GM18951 (cell line): ENCODE results near the gene MCOLN2.
"Not testable (repeated sequence)": the region's sequence is repeated elsewhere in the genome, so short reads cannot be mapped to it uniquely, and the experiment has no call there.

Experiments used
- POLR2A ChIP-seq: IDR thresholded peaks from 4 replicates; pipeline ENCODE4 v1.6.1; 2011; ENCODE audit warnings: mild to moderate bottlenecking; ENCODE audit not compliant: insufficient read length, insufficient read depth; ENCODE audit errors: extremely low read depth
- in situ Hi-C: fragments of 300-500 bp; cut with MboI; formaldehyde crosslinking; loops from one replicate; pipeline ENCODE4 v1.12.0; 2022; ENCODE audit warnings: low sequenced_read_pairs, mixed read lengths, inconsistent platforms; ENCODE audit not compliant: unreplicated experiment

The MCOLN2 gene

GRCh38 chr1:84919461-84919970 is 77.4 kb downstream of the MCOLN2 start:
- in situ Hi-C loops, result no loop called here
- no peak for TF ChIP-seq POLR2A

GRCh38 chr1:84918726-84919336 is 78.1 kb downstream of the MCOLN2 start:
- no peak for TF ChIP-seq POLR2A
- in situ Hi-C loops, result no loop called here

GRCh38 chr1:84916897-84917296 is 80.0 kb downstream of the MCOLN2 start:
- no peak for TF ChIP-seq POLR2A
- in situ Hi-C loops, result no loop called here

- no peak for TF ChIP-seq POLR2A
- in situ Hi-C loops, result no loop called here
Observed at GRCh38 chr1:84913555-84913892, 83.4 kb downstream of the MCOLN2 start.

- in situ Hi-C loops, result no loop called here
- no peak for TF ChIP-seq POLR2A
Observed at GRCh38 chr1:84912726-84913554, 84.0 kb downstream of the MCOLN2 start.

GRCh38 chr1:84908746-84909464 is 88.0 kb downstream of the MCOLN2 start:
- in situ Hi-C loops, result not testable (repeated sequence)

GRCh38 chr1:84907095-84907827 is 89.7 kb downstream of the MCOLN2 start:
- in situ Hi-C loops, result no loop called here
- no peak for TF ChIP-seq POLR2A

- in situ Hi-C loops, result not testable (repeated sequence)
Observed at GRCh38 chr1:84902727-84903126, 94.2 kb downstream of the MCOLN2 start.

GRCh38 chr1:84899969-84900368 is 96.9 kb downstream of the MCOLN2 start:
- in situ Hi-C loops, result no loop called here
- no peak for TF ChIP-seq POLR2A

GRCh38 chr1:84896279-84896678 is 100.6 kb downstream of the MCOLN2 start:
- no peak for TF ChIP-seq POLR2A
- in situ Hi-C loops, result no loop called here

- in situ Hi-C loops, result no loop called here
- TF ChIP-seq POLR2A, result no peak
Observed at GRCh38 chr1:84892705-84893618, 104.0 kb downstream of the MCOLN2 start, which contains the start of gene LPAR3. TSS of gene LPAR3 (minus strand) at chr1:84893206. CDS start at chr1:84866120, 27,086 bp downstream.

- TF ChIP-seq POLR2A, result no peak
- in situ Hi-C loops, result no loop called here
Observed at GRCh38 chr1:84890566-84890965, 106.3 kb downstream of the MCOLN2 start.

- in situ Hi-C loops, result no loop called here
- TF ChIP-seq POLR2A, result no peak
Observed at GRCh38 chr1:84889437-84889836, 107.5 kb downstream of the MCOLN2 start.
